ENCODE measurements around the gene AGTR1. TPM values are rescaled to one million over a fixed set of nuclear protein-coding genes. Genes with fewer than 3 reads are reported as not detected.

AGTR1 gene
- 12.0 TPM for total RNA-seq

GRCh38 chr3:148697306-148698189 is at the start of gene AGTR1:
Gene AGTR1, plus strand, starts transcription at chr3:148697903. Its CDS starts 43,133 bp downstream, at chr3:148741036.
- H3K27ac ChIP-seq: no peak within 1 kb of the TSS

GRCh38 chr3:148648685-148649352 is 48.9 kb upstream of the AGTR1 start:
- H3K27me3 ChIP-seq: no peaks in the 10 kb centered on the region
- no peak for DNase-seq (ENCODE audit: extremely low spot score in 2 of 2)
- no peak overlapping the region for H3K27ac ChIP-seq
- TF ChIP-seq POLR2AphosphoS5 (IDR thresholded peaks at IDR 0.05; ENCODE audit: insufficient read depth in 1 of 2, low read depth in 1 of 2): no peak
- no peak for TF ChIP-seq CTCF (IDR thresholded peaks at IDR 0.05)
- no peak for TF ChIP-seq POLR2A (IDR thresholded peaks at IDR 0.05)
- no peaks in the 10 kb centered on the region for H3K4me1 ChIP-seq
- no peaks in the 10 kb centered on the region for H3K9me3 ChIP-seq
- H3K36me3 ChIP-seq: no peaks in the 10 kb centered on the region
- no peak overlapping the region for H3K4me3 ChIP-seq
- intact Hi-C loops (cut with DNase I): no loop called here

More at GRCh38 chr3:148697306-148698189, at the start of gene AGTR1:
- TF ChIP-seq POLR2AphosphoS5 (IDR thresholded peaks at IDR 0.05; ENCODE audit: insufficient read depth in 1 of 2, low read depth in 1 of 2): peak in 1 of 2 donors; percentile 74
- peak in 1 of 2 donors; percentile 18 for TF ChIP-seq POLR2A (IDR thresholded peaks at IDR 0.05)
- TF ChIP-seq CTCF (IDR thresholded peaks at IDR 0.05): no peak
- intact Hi-C loops (cut with DNase I): no loop called here
- Histone ChIP-seq H3K4me1 (no peaks in the 10 kb centered on the region), H3K4me3 (peak within 1 kb of the TSS; percentile 47 to 51), H3K36me3 (no peaks in the 10 kb centered on the region), H3K9me3 (no peaks in the 10 kb centered on the region), H3K27me3 (no peaks in the 10 kb centered on the region)
- DNase-seq (ENCODE audit: extremely low spot score in 2 of 2): no peak

GRCh38 chr3:148651549-148651948 is 46.2 kb upstream of the AGTR1 start:
- Histone ChIP-seq H3K4me1 (no peaks in the 10 kb centered on the region), H3K36me3 (no peaks in the 10 kb centered on the region), H3K4me3 (no peak overlapping the region), H3K27me3 (no peaks in the 10 kb centered on the region), H3K9me3 (no peaks in the 10 kb centered on the region), H3K27ac (no peak overlapping the region)
- TF ChIP-seq CTCF (IDR thresholded peaks at IDR 0.05): no peak
- no peak for TF ChIP-seq POLR2A (IDR thresholded peaks at IDR 0.05)
- no peak for TF ChIP-seq POLR2AphosphoS5 (IDR thresholded peaks at IDR 0.05; ENCODE audit: insufficient read depth in 1 of 2, low read depth in 1 of 2)
- intact Hi-C loops (cut with DNase I): no loop called here
- DNase-seq (ENCODE audit: extremely low spot score in 2 of 2): no peak

- TF ChIP-seq POLR2AphosphoS5 (IDR thresholded peaks at IDR 0.05; ENCODE audit: insufficient read depth in 1 of 2, low read depth in 1 of 2) (no peak), POLR2A (IDR thresholded peaks at IDR 0.05) (no peak), CTCF (IDR thresholded peaks at IDR 0.05) (no peak)
- intact Hi-C loops (cut with DNase I): no loop called here
- H3K9me3 ChIP-seq: no peaks in the 10 kb centered on the region
- no peak overlapping the region for H3K4me3 ChIP-seq
- H3K27me3 ChIP-seq: no peaks in the 10 kb centered on the region
- DNase-seq (ENCODE audit: extremely low spot score in 2 of 2): no peak
- no peaks in the 10 kb centered on the region for H3K36me3 ChIP-seq
- no peak overlapping the region for H3K27ac ChIP-seq
- no peaks in the 10 kb centered on the region for H3K4me1 ChIP-seq
These were observed 43.3 kb upstream of the AGTR1 start for GRCh38 chr3:148654433-148654832.

All from vagina (tissue), 2 donors.